HUES64 (cell line): Measurements from ENCODE around the gene SLC25A27.

Experiments used
- H3K27ac ChIP-seq: 2 replicates; pipeline ENCODE4 v1.7.0; 2013; ENCODE audit warnings: low read depth, low read length, inconsistent platforms
- H3K27me3 ChIP-seq: 2 replicates; pipeline ENCODE4 v1.6.1; 2013; ENCODE audit warnings: mild to moderate bottlenecking, low read length; ENCODE audit not compliant: insufficient read depth
- H3K36me3 ChIP-seq: 2 replicates; pipeline ENCODE4 v1.6.1; 2013; ENCODE audit warnings: mild to moderate bottlenecking, low read length; ENCODE audit not compliant: insufficient read depth
- H3K4me1 ChIP-seq: 2 replicates; pipeline ENCODE4 v1.6.1; 2013; ENCODE audit warnings: mild to moderate bottlenecking, low read length, moderate library complexity; ENCODE audit not compliant: insufficient read depth
- H3K4me3 ChIP-seq: 2 replicates; pipeline ENCODE4 v1.5.1; 2013; ENCODE audit warnings: mild to moderate bottlenecking, low read length, moderate library complexity
- H3K9ac ChIP-seq: 2 replicates; pipeline ENCODE4 v1.6.1; 2013; ENCODE audit warnings: mild to moderate bottlenecking, low read depth, low read length
- H3K9me3 ChIP-seq: 2 replicates; pipeline ENCODE4 v1.6.1; 2013; ENCODE audit warnings: low read depth, low read length; ENCODE audit not compliant: insufficient read depth
- WGBS: fragments of 150-250, 120-280 bp; methylation state at CpG from one replicate; pipeline ENCODE4 v1.1.7; 2013; ENCODE audit warnings: missing lambda C conversion rate; 5-methylcytosine and 5-hydroxymethylcytosine counted together

Gene SLC25A27

GRCh38 chr6:46687619-46688097, 34.9 kb downstream of the SLC25A27 start, which contains the start of gene TDRD6:
TSS of gene TDRD6 (plus strand) at chr6:46687885. CDS start at chr6:46688129, 244 bp downstream.
- WGBS: 95% methylated on average over 41 of the region's 41 CpGs
- no peak within 1 kb of the TSS for H3K9ac ChIP-seq
- no peaks in the 10 kb centered on the region for H3K36me3 ChIP-seq
- no peak within 1 kb of the TSS for H3K4me3 ChIP-seq
- no peak within 1 kb of the TSS for H3K27ac ChIP-seq
- H3K9me3 ChIP-seq: no peaks in the 10 kb centered on the region
- no peaks in the 10 kb centered on the region for H3K27me3 ChIP-seq
- no peaks in the 10 kb centered on the region for H3K4me1 ChIP-seq

GRCh38 chr6:46688117-46688965, 35.6 kb downstream of the SLC25A27 start:
- no peak overlapping the region for H3K27ac ChIP-seq
- H3K27me3 ChIP-seq: no peaks in the 10 kb centered on the region
- no peaks in the 10 kb centered on the region for H3K36me3 ChIP-seq
- no peak overlapping the region for H3K9ac ChIP-seq
- WGBS: 97% methylated on average over 85 of the region's 85 CpGs
- no peaks in the 10 kb centered on the region for H3K4me1 ChIP-seq
- no peaks in the 10 kb centered on the region for H3K9me3 ChIP-seq
- no peak overlapping the region for H3K4me3 ChIP-seq

- Histone ChIP-seq H3K9ac (no peak overlapping the region), H3K27me3 (no peaks in the 10 kb centered on the region), H3K4me3 (no peak overlapping the region), H3K4me1 (no peaks in the 10 kb centered on the region), H3K9me3 (no peaks in the 10 kb centered on the region), H3K27ac (no peak overlapping the region), H3K36me3 (no peaks in the 10 kb centered on the region)
- WGBS: 95% methylated on average over 13 of the region's 13 CpGs
These were observed 36.2 kb downstream of the SLC25A27 start for GRCh38 chr6:46688966-46689335.

- Histone ChIP-seq H3K4me3 (no peak overlapping the region), H3K27ac (no peak overlapping the region), H3K9me3 (no peaks in the 10 kb centered on the region), H3K27me3 (no peaks in the 10 kb centered on the region), H3K9ac (no peak overlapping the region), H3K36me3 (no peaks in the 10 kb centered on the region), H3K4me1 (no peaks in the 10 kb centered on the region)
- WGBS: 97% methylated on average over 3 of the region's 3 CpGs
These were observed 36.9 kb downstream of the SLC25A27 start for GRCh38 chr6:46689657-46690056.

GRCh38 chr6:46690141-46690755, 37.5 kb downstream of the SLC25A27 start:
- H3K27ac ChIP-seq: no peak overlapping the region
- no peak overlapping the region for H3K9ac ChIP-seq
- 97% methylated on average over 2 of the region's 2 CpGs for WGBS
- no peaks in the 10 kb centered on the region for H3K36me3 ChIP-seq
- H3K4me3 ChIP-seq: no peak overlapping the region
- H3K4me1 ChIP-seq: no peaks in the 10 kb centered on the region
- no peaks in the 10 kb centered on the region for H3K9me3 ChIP-seq
- H3K27me3 ChIP-seq: no peaks in the 10 kb centered on the region

GRCh38 chr6:46690911-46691451, 38.2 kb downstream of the SLC25A27 start:
- Histone ChIP-seq H3K27me3 (no peaks in the 10 kb centered on the region), H3K4me1 (no peaks in the 10 kb centered on the region), H3K27ac (no peak overlapping the region), H3K9ac (no peak overlapping the region), H3K9me3 (no peaks in the 10 kb centered on the region), H3K4me3 (no peak overlapping the region), H3K36me3 (no peaks in the 10 kb centered on the region)
- 100% methylated on average over 1 of the region's 1 CpG for WGBS

- no CpG with 5 or more reads among the region's 1 CpG for WGBS
These were observed 47.2 kb downstream of the SLC25A27 start for GRCh38 chr6:46699970-46700369.

GRCh38 chr6:46704562-46704961, 51.8 kb downstream of the SLC25A27 start:
- Histone ChIP-seq H3K27ac (no peak overlapping the region), H3K27me3 (no peaks in the 10 kb centered on the region), H3K9ac (no peak overlapping the region), H3K36me3 (no peaks in the 10 kb centered on the region), H3K4me1 (no peaks in the 10 kb centered on the region; the same call in 1 of the 2 replicates), H3K9me3 (no peaks in the 10 kb centered on the region), H3K4me3 (no peak overlapping the region)
- 31% methylated on average over 3 of the region's 3 CpGs for WGBS

More at GRCh38 chr6:46699970-46700369, 47.2 kb downstream of the SLC25A27 start:
- Histone ChIP-seq H3K27me3 (no peaks in the 10 kb centered on the region), H3K4me3 (no peak overlapping the region), H3K36me3 (no peaks in the 10 kb centered on the region), H3K9ac (no peak overlapping the region), H3K4me1 (no peaks in the 10 kb centered on the region), H3K9me3 (no peaks in the 10 kb centered on the region), H3K27ac (no peak overlapping the region)

GRCh38 chr6:46706464-46706863, 53.7 kb downstream of the SLC25A27 start:
- no peak overlapping the region for H3K4me3 ChIP-seq

GRCh38 chr6:46711491-46711890, 58.7 kb downstream of the SLC25A27 start:
- Histone ChIP-seq H3K9me3 (no peaks in the 10 kb centered on the region), H3K4me3 (no peak overlapping the region), H3K36me3 (no peaks in the 10 kb centered on the region), H3K4me1 (no peaks in the 10 kb centered on the region), H3K9ac (no peak overlapping the region), H3K27me3 (no peaks in the 10 kb centered on the region), H3K27ac (no peak overlapping the region)
- WGBS: 100% methylated on average over 1 of the region's 1 CpG

More at GRCh38 chr6:46706464-46706863, 53.7 kb downstream of the SLC25A27 start:
- H3K4me1 ChIP-seq: no peaks in the 10 kb centered on the region; the same call in 1 of the 2 replicates
- 91% methylated on average over 2 of the region's 2 CpGs for WGBS
- H3K27me3 ChIP-seq: no peaks in the 10 kb centered on the region
- H3K27ac ChIP-seq: no peak overlapping the region
- H3K9me3 ChIP-seq: no peaks in the 10 kb centered on the region
- H3K36me3 ChIP-seq: no peaks in the 10 kb centered on the region
- H3K9ac ChIP-seq: no peak overlapping the region

- Histone ChIP-seq H3K27me3 (no peaks in the 10 kb centered on the region), H3K4me1 (no peaks in the 10 kb centered on the region), H3K36me3 (no peaks in the 10 kb centered on the region), H3K27ac (no peak overlapping the region), H3K9ac (no peak overlapping the region), H3K4me3 (no peak overlapping the region), H3K9me3 (no peaks in the 10 kb centered on the region)
These were observed 62.4 kb downstream of the SLC25A27 start for GRCh38 chr6:46715141-46715540.
